ENCODE measurements around the gene CUL3.

Gene CUL3

DNA sequence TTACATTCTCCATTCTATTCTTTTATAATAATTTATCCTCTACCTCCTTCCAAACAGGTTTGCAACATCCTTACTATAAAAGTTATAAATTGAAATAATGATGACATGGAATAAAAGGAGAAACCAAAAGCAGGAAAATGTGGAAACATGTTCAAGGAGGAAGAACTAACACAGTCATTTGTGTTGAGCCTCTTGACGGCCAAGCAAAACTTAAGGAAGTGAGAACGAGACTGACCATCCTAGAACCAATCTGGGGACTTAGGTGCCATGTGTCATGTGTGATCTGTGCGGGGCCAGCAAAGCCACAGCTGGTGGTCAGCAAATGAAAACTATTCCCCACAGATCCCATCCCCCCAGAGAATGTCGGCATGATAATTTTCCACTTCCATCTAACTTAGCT, 157.7 kb downstream of the CUL3 start:
- Histone ChIP-seq H3K9me3 (ENCODE audit: control insufficient read depth, insufficient read depth, low read length) (peaks cover 11% of the 10 kb centered on the region), H3K4me1 (ENCODE audit: insufficient read depth, low read length) (no peaks in the 10 kb centered on the region), H3K9ac (ENCODE audit: low read depth, low read length) (no peak overlapping the region), H3K36me3 (ENCODE audit: insufficient read depth, low read length) (no peaks in the 10 kb centered on the region; the same call in 1 of the 2 replicates)

DNA sequence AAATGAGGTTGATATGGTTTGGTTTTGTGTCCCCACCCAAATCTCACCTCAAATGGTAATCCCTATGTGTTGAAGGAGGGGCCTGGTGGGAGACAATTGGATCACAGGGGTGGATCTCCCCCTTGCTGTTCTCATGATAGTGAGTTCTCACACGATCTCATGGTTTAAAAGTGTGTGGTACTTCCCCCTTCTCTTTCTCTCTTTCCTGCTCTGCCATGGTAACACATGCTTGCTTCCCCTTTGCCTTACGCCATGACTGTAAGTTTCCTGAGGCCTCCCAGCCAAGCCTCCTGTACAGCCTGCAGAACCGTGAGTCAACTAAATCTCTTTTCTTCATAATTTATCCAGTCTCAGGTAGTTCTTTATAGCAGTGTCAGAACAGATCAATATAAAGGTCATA, 158.5 kb downstream of the CUL3 start:
- Histone ChIP-seq H3K9ac (ENCODE audit: low read depth, low read length) (no peak overlapping the region), H3K4me1 (ENCODE audit: insufficient read depth, low read length) (no peaks in the 10 kb centered on the region), H3K9me3 (ENCODE audit: control insufficient read depth, insufficient read depth, low read length) (peaks cover 11% of the 10 kb centered on the region), H3K36me3 (ENCODE audit: insufficient read depth, low read length) (no peaks in the 10 kb centered on the region; the same call in 1 of the 2 replicates)

DNA sequence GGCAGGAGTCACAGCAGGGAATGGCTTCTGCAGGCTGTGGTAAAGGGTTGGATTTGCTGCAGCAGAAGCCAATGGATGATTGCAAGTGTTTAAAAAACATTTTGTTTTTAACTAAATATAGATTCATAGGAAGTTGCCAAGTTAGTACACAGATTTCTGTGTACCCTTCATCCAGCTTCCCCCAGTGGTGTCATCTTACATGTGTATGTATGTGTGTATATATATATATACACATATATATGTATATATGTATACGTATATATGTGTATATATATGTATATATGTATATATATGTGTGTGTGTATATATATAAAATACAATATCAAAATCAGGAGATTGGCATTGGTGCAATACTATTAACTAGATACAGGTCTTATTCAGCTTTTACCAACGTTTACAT, 164.1 kb downstream of the CUL3 start:
- peaks cover 8% of the 10 kb centered on the region; the same call in 1 of the 2 replicates for H3K4me1 ChIP-seq (ENCODE audit: insufficient read depth, low read length)
- no peak overlapping the region for H3K9ac ChIP-seq (ENCODE audit: low read depth, low read length)
- H3K9me3 ChIP-seq (ENCODE audit: control insufficient read depth, insufficient read depth, low read length): no peaks in the 10 kb centered on the region; the same call in 1 of the 2 replicates
- no peaks in the 10 kb centered on the region for H3K36me3 ChIP-seq (ENCODE audit: insufficient read depth, low read length)

Measured in ES-I3 (cell line).